Measurements from ENCODE around the gene UTS2R.

UTS2R gene

DNA sequence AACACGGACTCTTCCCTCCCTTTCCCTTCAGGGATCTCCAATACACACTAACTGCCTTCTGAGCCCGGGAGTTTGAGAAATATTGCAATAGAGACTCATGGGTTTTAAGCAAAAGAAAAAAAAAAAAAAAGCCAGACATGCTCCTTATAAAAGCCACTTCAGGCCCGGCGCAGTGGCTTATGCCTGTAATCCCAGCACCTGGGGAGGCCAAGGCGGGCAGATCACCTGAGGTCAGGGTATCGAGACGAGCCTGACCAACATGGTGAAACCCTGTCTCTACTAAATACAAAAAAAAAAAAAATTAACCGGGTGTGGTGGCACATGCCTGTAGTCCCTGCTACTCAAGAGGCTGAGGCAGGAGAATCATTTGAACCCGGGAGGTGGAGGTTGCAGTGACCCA is 44.2 kb downstream of the UTS2R start:
- TF ChIP-seq POLR2A (IDR thresholded peaks at IDR 0.05; ENCODE audit: low read length) (no peak), GATA1 (IDR thresholded peaks at IDR 0.05; ENCODE audit: low read depth, low read length) (no peak)
- no peak for DNase-seq

DNA sequence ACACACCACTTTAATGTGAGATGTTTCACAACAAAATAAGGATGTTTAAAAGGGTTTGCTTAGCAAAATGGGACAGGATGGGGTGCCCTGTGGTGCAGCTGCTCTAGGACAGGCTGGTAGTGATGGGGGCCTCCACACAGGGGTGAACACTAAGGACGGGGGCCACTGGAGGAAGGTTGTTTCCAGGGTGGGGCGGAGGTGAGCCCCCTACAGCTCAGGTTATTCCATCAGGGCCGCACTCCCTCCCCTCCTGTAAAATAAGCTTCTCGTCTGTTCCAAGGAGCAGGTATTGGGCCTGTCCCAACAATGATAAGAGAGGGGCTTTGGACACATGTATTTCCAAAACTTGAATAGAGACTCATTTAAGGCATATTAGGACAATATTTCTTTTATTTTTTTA is 44.7 kb downstream of the UTS2R start:
- no peak for DNase-seq
- TF ChIP-seq GATA1 (IDR thresholded peaks at IDR 0.05; ENCODE audit: low read depth, low read length) (no peak), POLR2A (IDR thresholded peaks at IDR 0.05; ENCODE audit: low read length) (no peak)

DNA sequence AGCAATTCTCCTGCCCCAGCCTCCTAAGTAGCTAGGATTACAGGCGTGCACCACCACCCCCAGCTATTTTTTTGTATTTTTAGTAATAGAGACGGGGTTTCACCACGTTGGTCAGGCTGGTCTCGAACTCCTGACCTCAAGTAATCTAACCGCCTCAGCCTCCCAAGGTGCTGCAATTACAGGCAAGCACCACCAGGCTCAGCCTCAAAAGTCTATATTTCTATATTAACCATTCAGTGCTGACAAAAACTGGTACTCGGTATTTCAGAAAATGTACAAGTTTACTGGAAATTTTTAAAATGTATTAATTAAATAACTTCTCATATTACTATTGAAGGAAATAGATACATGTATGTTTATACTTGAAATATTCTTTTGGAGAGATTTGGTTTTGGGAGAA is 45.2 kb downstream of the UTS2R start:
- TF ChIP-seq POLR2A (IDR thresholded peaks at IDR 0.05; ENCODE audit: low read length) (no peak), GATA1 (IDR thresholded peaks at IDR 0.05; ENCODE audit: low read depth, low read length) (no peak)
- peak; percentile 22 to 39 for DNase-seq

DNA sequence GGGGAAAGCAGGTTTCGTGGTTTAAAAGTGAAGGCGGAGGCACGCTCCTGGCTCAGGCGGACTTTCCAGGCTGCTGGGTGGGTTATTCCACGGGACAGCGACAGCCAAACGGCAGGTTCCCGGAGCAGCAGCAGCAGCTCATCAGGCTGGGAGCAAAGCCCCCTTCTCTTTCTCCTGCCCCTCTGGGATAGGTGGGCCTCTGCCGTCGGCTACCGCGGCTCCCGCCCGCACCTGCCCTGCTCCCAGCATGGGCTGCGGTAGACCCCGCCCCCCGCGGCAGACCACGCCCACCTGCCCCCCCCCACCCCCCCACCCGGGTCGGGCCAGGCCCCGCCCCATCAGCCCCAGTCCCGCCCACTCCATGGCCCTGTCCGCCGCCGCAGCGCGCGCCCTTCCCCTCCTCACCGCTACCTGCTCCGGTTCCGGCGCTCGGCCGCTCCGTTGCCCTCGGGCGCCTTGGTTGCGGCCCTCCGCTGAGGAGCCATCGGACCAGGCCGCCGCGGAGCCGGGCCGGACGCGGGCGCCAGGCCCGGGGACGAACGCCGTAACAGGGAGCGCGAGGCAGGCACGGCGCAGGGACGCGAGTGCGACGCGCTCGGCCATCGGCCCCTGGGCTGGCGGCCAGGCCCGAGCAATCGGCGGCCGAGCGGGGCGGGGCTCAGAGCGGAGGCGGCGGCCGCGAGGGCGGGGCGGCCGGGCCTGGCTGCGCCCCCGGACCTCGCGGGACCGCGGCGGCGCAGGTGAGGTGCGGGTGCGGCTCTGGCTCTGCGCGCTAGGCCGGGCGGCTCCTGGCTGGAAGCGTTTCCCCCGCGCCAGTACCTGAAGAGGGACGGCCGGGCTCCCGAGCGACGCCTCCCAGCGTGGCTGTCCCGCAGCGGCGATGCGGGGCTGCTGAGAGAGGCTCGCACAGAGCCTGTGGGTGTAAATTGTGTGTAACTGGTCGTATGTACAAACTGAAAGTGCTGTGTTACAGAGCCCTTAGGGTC is 46.7 kb downstream of the UTS2R start, which contains the start of the genes HEXD and OGFOD3:
Gene HEXD (plus strand): TSS at position 347 of the 986 bp plus-strand sequence. CDS start 1,453 bp downstream, outside the sequence.
Gene OGFOD3 (minus strand): TSS at position 586 of the 986 bp plus-strand sequence. CDS start 101 bp downstream, at position 485.
- peak; percentile 90 to 94 for DNase-seq
- TF ChIP-seq POLR2A (IDR thresholded peaks at IDR 0.05; ENCODE audit: low read length), result peak; percentile 61
- no peak for TF ChIP-seq GATA1 (IDR thresholded peaks at IDR 0.05; ENCODE audit: low read depth, low read length)

DNA sequence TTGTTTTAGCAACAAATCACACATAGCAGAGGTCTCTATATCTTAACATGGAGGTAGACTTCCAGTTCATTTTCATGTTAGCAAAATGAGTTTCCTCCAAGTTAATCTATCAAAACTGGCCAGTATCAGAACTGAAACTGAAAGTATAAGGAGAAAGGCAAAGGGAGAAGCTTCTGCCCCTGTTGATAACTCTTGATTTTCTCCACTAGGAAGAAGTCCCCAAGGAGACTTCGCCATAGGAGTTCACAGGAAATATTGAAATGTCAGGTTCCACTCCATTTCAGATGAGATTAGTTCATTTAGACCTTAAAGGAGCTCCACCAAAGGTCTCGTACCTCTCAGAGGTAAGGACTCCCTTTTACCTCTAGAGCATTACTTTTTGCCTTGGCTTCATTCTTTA is 48.0 kb downstream of the UTS2R start:
- TF ChIP-seq POLR2A (IDR thresholded peaks at IDR 0.05; ENCODE audit: low read length), result no peak
- TF ChIP-seq GATA1 (IDR thresholded peaks at IDR 0.05; ENCODE audit: low read depth, low read length), result no peak
- DNase-seq, result peak; percentile 29 to 53

DNA sequence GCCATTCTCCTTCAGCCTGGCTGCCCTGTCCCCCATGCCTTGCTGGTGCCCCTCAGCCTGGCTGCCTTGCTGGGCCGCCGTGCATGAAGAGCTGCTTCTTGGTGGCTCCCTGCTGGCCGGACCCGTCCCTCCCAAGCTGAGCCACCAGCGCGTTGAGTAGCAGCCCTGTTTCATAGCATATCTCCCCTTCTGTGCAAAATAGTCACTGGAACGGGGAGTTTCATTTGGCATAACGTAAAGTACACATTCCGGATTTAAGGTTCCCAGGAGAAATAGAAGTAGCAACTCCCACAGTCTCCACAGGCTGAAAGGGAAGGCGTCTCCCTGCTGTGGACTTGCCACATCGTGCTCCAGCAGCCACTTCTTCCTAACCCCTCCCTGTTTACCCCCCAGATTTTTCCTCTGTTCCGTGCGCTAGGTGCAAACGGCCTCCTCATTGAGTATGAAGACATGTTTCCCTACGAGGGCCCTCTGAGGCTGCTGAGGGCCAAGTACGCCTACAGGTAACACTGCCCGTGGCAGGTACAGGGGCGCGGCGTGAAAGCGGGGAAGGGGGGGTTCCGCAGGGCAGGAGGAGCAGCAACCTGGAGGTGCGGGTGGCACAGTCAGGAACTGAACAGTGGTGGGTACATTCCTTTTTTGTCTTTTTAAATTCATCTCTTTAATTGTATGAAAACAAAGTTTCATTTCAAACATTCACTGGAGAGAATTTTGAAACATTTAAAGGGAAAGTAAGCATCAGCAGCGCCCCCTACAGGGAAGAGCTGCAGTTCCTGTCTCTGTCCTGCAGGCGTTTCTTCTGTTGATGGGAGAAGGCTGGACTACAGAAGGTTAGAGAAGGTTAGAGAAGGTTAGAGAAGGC is 52.7 kb downstream of the UTS2R start:
- no peak for TF ChIP-seq GATA1 (IDR thresholded peaks at IDR 0.05; ENCODE audit: low read depth, low read length)
- no peak for TF ChIP-seq POLR2A (IDR thresholded peaks at IDR 0.05; ENCODE audit: low read length)
- DNase-seq, result peak; percentile 74 to 76

DNA sequence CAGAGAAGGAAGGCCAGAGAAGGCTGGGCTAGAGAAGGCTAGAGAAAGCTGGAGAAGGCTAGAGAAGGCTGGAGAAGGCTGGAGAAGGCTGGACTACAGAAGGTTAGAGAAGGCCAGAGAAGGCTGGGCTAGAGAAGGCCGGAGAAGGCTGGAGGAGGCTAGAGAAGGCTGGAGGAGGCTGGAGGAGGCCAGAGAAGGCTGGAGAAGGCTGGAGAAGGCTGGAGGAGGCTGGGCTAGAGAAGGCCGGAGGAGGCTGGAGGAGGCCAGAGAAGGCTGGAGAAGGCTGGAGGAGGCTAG is 53.2 kb downstream of the UTS2R start:
- DNase-seq, result no peak
- TF ChIP-seq GATA1 (IDR thresholded peaks at IDR 0.05; ENCODE audit: low read depth, low read length) (no peak), POLR2A (IDR thresholded peaks at IDR 0.05; ENCODE audit: low read length) (no peak)

Measured in erythroblast (primary cell).